Stimulated activated naive CD8-positive, alpha-beta T cell treated with anti-CD3 and anti-CD28 coated beads, Interleukin-15, Interleukin-2, amounts not matched to agents 100 ng/mL and 50 ng/mL, for 24 hours (primary cell): Measurements from ENCODE around the gene EPHX1.
A peak's percentile ranks its signal among the peaks of the same experiment; 100 is the strongest.

Source experiments
- H3K27ac Mint-ChIP-seq: one replicate; pipeline ENCODE4 v1.8.0; 2021; ENCODE audit warnings: mild to moderate bottlenecking, mixed read lengths
- H3K27me3 Mint-ChIP-seq: one replicate; pipeline ENCODE4 v1.8.0; 2021; ENCODE audit warnings: mixed read lengths
- H3K36me3 Mint-ChIP-seq: one replicate; pipeline ENCODE4 v1.8.0; 2021; ENCODE audit warnings: low read depth, mixed read lengths
- H3K4me1 Mint-ChIP-seq: one replicate; pipeline ENCODE4 v1.8.0; 2021; ENCODE audit warnings: low read depth, mixed read lengths
- H3K4me3 Mint-ChIP-seq: one replicate; pipeline ENCODE4 v1.8.0; 2021; ENCODE audit warnings: mild to moderate bottlenecking, mixed read lengths
- H3K9me3 Mint-ChIP-seq: one replicate; pipeline ENCODE4 v1.8.0; 2021; ENCODE audit warnings: mixed read lengths

EPHX1 gene

GRCh38 chr1:225852413-225853124 lies 42.6 kb downstream of the EPHX1 start:
- peaks cover 67% of the 10 kb centered on the region for H3K4me1 Mint-ChIP-seq
- H3K9me3 Mint-ChIP-seq: no peaks in the 10 kb centered on the region
- H3K4me3 Mint-ChIP-seq: no peak overlapping the region
- peak overlapping the region; percentile 37 for H3K27ac Mint-ChIP-seq
- no peaks in the 10 kb centered on the region for H3K27me3 Mint-ChIP-seq
- H3K36me3 Mint-ChIP-seq: peaks cover 35% of the 10 kb centered on the region

- Mint-ChIP-seq H3K27me3 (no peaks in the 10 kb centered on the region), H3K27ac (no peak overlapping the region), H3K9me3 (no peaks in the 10 kb centered on the region), H3K4me1 (peaks cover 58% of the 10 kb centered on the region), H3K4me3 (no peak overlapping the region), H3K36me3 (peaks cover 39% of the 10 kb centered on the region)
These were observed 43.5 kb downstream of the EPHX1 start for GRCh38 chr1:225853441-225853840.

- Mint-ChIP-seq H3K27me3 (no peaks in the 10 kb centered on the region), H3K9me3 (no peaks in the 10 kb centered on the region), H3K36me3 (peaks cover 47% of the 10 kb centered on the region), H3K27ac (no peak overlapping the region), H3K4me1 (peaks cover 37% of the 10 kb centered on the region), H3K4me3 (no peak overlapping the region)
These were observed 45.8 kb downstream of the EPHX1 start for GRCh38 chr1:225855503-225856300.

- Mint-ChIP-seq H3K4me1 (peaks cover 22% of the 10 kb centered on the region), H3K4me3 (no peak overlapping the region), H3K27ac (no peak overlapping the region), H3K36me3 (peaks cover 51% of the 10 kb centered on the region), H3K9me3 (no peaks in the 10 kb centered on the region), H3K27me3 (no peaks in the 10 kb centered on the region)
These were observed 47.3 kb downstream of the EPHX1 start for GRCh38 chr1:225857256-225857655.

- H3K27me3 Mint-ChIP-seq: no peaks in the 10 kb centered on the region
- no peaks in the 10 kb centered on the region for H3K9me3 Mint-ChIP-seq
- H3K4me1 Mint-ChIP-seq: peaks cover 17% of the 10 kb centered on the region
- no peak overlapping the region for H3K27ac Mint-ChIP-seq
- H3K4me3 Mint-ChIP-seq: no peak overlapping the region
- peaks cover 46% of the 10 kb centered on the region for H3K36me3 Mint-ChIP-seq
These were observed 49.2 kb downstream of the EPHX1 start for GRCh38 chr1:225859151-225859550.

- Mint-ChIP-seq H3K4me1 (peaks cover 22% of the 10 kb centered on the region), H3K4me3 (no peak overlapping the region), H3K27me3 (no peaks in the 10 kb centered on the region), H3K9me3 (no peaks in the 10 kb centered on the region), H3K27ac (no peak overlapping the region), H3K36me3 (peaks cover 43% of the 10 kb centered on the region)
These were observed 50.2 kb downstream of the EPHX1 start for GRCh38 chr1:225860107-225860506.

GRCh38 chr1:225860876-225861441 lies 51.0 kb downstream of the EPHX1 start:
- H3K27me3 Mint-ChIP-seq: no peaks in the 10 kb centered on the region
- H3K36me3 Mint-ChIP-seq: peaks cover 41% of the 10 kb centered on the region
- no peaks in the 10 kb centered on the region for H3K9me3 Mint-ChIP-seq
- H3K27ac Mint-ChIP-seq: no peak overlapping the region
- H3K4me3 Mint-ChIP-seq: no peak overlapping the region
- H3K4me1 Mint-ChIP-seq: peaks cover 26% of the 10 kb centered on the region

GRCh38 chr1:225861834-225862580 lies 52.1 kb downstream of the EPHX1 start:
- peaks cover 43% of the 10 kb centered on the region for H3K36me3 Mint-ChIP-seq
- H3K27me3 Mint-ChIP-seq: no peaks in the 10 kb centered on the region
- no peak overlapping the region for H3K4me3 Mint-ChIP-seq
- no peaks in the 10 kb centered on the region for H3K9me3 Mint-ChIP-seq
- no peak overlapping the region for H3K27ac Mint-ChIP-seq
- H3K4me1 Mint-ChIP-seq: peaks cover 31% of the 10 kb centered on the region

- Mint-ChIP-seq H3K9me3 (no peaks in the 10 kb centered on the region), H3K4me3 (no peak overlapping the region), H3K27me3 (no peaks in the 10 kb centered on the region), H3K4me1 (peaks cover 36% of the 10 kb centered on the region), H3K27ac (no peak overlapping the region), H3K36me3 (peaks cover 46% of the 10 kb centered on the region)
These were observed 52.6 kb downstream of the EPHX1 start for GRCh38 chr1:225862581-225862950.

GRCh38 chr1:225863167-225863566 lies 53.2 kb downstream of the EPHX1 start:
- H3K4me3 Mint-ChIP-seq: no peak overlapping the region
- peaks cover 48% of the 10 kb centered on the region for H3K36me3 Mint-ChIP-seq
- no peaks in the 10 kb centered on the region for H3K9me3 Mint-ChIP-seq
- H3K27me3 Mint-ChIP-seq: no peaks in the 10 kb centered on the region
- peaks cover 39% of the 10 kb centered on the region for H3K4me1 Mint-ChIP-seq
- no peak overlapping the region for H3K27ac Mint-ChIP-seq

- Mint-ChIP-seq H3K36me3 (peaks cover 45% of the 10 kb centered on the region), H3K4me3 (peak overlapping the region; percentile 41), H3K9me3 (no peaks in the 10 kb centered on the region), H3K27ac (peak overlapping the region; percentile 31), H3K27me3 (no peaks in the 10 kb centered on the region), H3K4me1 (peaks cover 39% of the 10 kb centered on the region)
These were observed 55.6 kb downstream of the EPHX1 start for GRCh38 chr1:225865514-225865913.

GRCh38 chr1:225866061-225866837 lies 56.3 kb downstream of the EPHX1 start:
- Mint-ChIP-seq H3K27ac (peak overlapping the region; percentile 58), H3K4me1 (peaks cover 45% of the 10 kb centered on the region), H3K27me3 (no peaks in the 10 kb centered on the region), H3K36me3 (peaks cover 47% of the 10 kb centered on the region), H3K9me3 (no peaks in the 10 kb centered on the region), H3K4me3 (peak overlapping the region; percentile 41)

- no peaks in the 10 kb centered on the region for H3K27me3 Mint-ChIP-seq
- no peaks in the 10 kb centered on the region for H3K9me3 Mint-ChIP-seq
- peaks cover 48% of the 10 kb centered on the region for H3K36me3 Mint-ChIP-seq
- H3K27ac Mint-ChIP-seq: no peak overlapping the region
- no peak overlapping the region for H3K4me3 Mint-ChIP-seq
- peaks cover 53% of the 10 kb centered on the region for H3K4me1 Mint-ChIP-seq
These were observed 57.1 kb downstream of the EPHX1 start for GRCh38 chr1:225866981-225867380.

- Mint-ChIP-seq H3K4me1 (peaks cover 57% of the 10 kb centered on the region), H3K27ac (no peak overlapping the region), H3K36me3 (peaks cover 52% of the 10 kb centered on the region), H3K9me3 (no peaks in the 10 kb centered on the region), H3K4me3 (no peak overlapping the region), H3K27me3 (no peaks in the 10 kb centered on the region)
These were observed 58.9 kb downstream of the EPHX1 start for GRCh38 chr1:225868631-225869330.
